Panc1 (cell line): Measurements from ENCODE around the gene TMEM259. TPM values are rescaled to one million over a fixed set of nuclear protein-coding genes. Genes with fewer than 3 reads are reported as not detected.

Source experiments
- ATAC-seq: fragments of 200-7000 bp; cut with Tn5 transposase; 2 replicates; pipeline ENCODE4 v1.9.1; 2020; ENCODE audit warnings: mild to moderate bottlenecking, moderate library complexity
- BruUV-seq: library from RNA; stranded (reverse); fragments of 400-500 nt; replicated peaks from 2 replicates; lab custom pipeline; 2021; lab: Mats Ljungman, UMichigan
- CTCF ChIA-PET: fragments of 300-600 bp; sonication (Branson Sonifier 250); formaldehyde crosslinking; loops from one replicate; lab custom pipeline; 2022; ENCODE audit warnings: antibody characterized with exemption; lab: Charles Lee
- POLR2A ChIA-PET: fragments of 300-600 bp; sonication (Branson Sonifier 250); formaldehyde crosslinking; loops from one replicate; lab custom pipeline; 2022; ENCODE audit warnings: antibody characterized with exemption; lab: Charles Lee
- DNase-seq: peaks from one replicate; pipeline ENCODE4 v3.0.0-alpha.2; 2010; ENCODE audit warnings: low read depth, low spot score
- H3K27ac ChIP-seq: 2 replicates; pipeline ENCODE4 v1.5.1; 2011; ENCODE audit warnings: mild to moderate bottlenecking, low read length, inconsistent platforms
- H3K27me3 ChIP-seq: fragments of 200-500 bp; sonication (Bioruptor generic); 2 replicates; pipeline ENCODE4 v1.6.0; 2014; ENCODE audit warnings: low read length, inconsistent platforms; ENCODE audit not compliant: control insufficient read depth, insufficient read depth
- H3K36me3 ChIP-seq: fragments of 200-500 bp; sonication (Bioruptor generic); 2 replicates; pipeline ENCODE4 v1.5.1; 2014; ENCODE audit warnings: inconsistent platforms, mild to moderate bottlenecking, low read length, moderate library complexity; ENCODE audit not compliant: control insufficient read depth, insufficient read depth
- H3K4me1 ChIP-seq: 2 replicates; pipeline ENCODE4 v1.5.1; 2011; ENCODE audit warnings: inconsistent platforms, mild to moderate bottlenecking, low read length, moderate library complexity; ENCODE audit not compliant: control insufficient read depth, insufficient read depth
- H3K4me3 ChIP-seq, 2 experiments: 2 replicates each; pipeline ENCODE4 v1.5.1; 2011 to 2012; ENCODE audit warnings: low read depth in 2 of 2, low read length in 2 of 2, mild to moderate bottlenecking in 2 of 2, inconsistent platforms in 1 of 2, moderate library complexity in 1 of 2
- H3K9me3 ChIP-seq: fragments of 200-500 bp; sonication (Bioruptor generic); 2 replicates; pipeline ENCODE4 v1.5.1; 2014; ENCODE audit warnings: low read depth, mild to moderate bottlenecking, inconsistent platforms, low read length, moderate library complexity; ENCODE audit not compliant: control insufficient read depth, insufficient read depth
- CTCF ChIP-seq: fragments of 450-650 bp; IDR thresholded peaks from 2 replicates; pipeline ENCODE4 v1.5.1; 2017; ENCODE audit warnings: mild to moderate bottlenecking
- POLR2AphosphoS5 ChIP-seq: IDR thresholded peaks from 2 replicates; pipeline ENCODE4 v1.6.1; 2012; ENCODE audit warnings: mild to moderate bottlenecking, low read depth, low read length, moderate library complexity
- REST ChIP-seq, 2 experiments: IDR thresholded peaks; 2 replicates each; pipeline ENCODE4 v1.6.1; 2011 to 2012; ENCODE audit warnings: low read depth in 2 of 2, control low read depth in 1 of 2, low read length in 1 of 2, mild to moderate bottlenecking in 1 of 2, moderate library complexity in 1 of 2; ENCODE audit not compliant: insufficient read depth in 1 of 2
- SIN3A ChIP-seq: IDR thresholded peaks from 2 replicates; pipeline ENCODE4 v1.6.1; 2012; ENCODE audit warnings: low read depth, mild to moderate bottlenecking, low read length, moderate library complexity, borderline replicate concordance; ENCODE audit not compliant: insufficient read depth
- TCF7L2 ChIP-seq: IDR thresholded peaks from 2 replicates; pipeline ENCODE4 v1.6.1; 2011; ENCODE audit warnings: mild to moderate bottlenecking, low read depth, low read length, inconsistent platforms
- in situ Hi-C: cut with HindIII; loops from 2 replicates; pipeline ENCODE4 v1.10.0; 2016; ENCODE audit warnings: low sequenced_read_pairs, low pct_unique_long_range_greater_than_20kb
- intact Hi-C: fragments of 100-400 bp; cut with micrococcal nuclease; formaldehyde crosslinking; loops from one replicate; pipeline ENCODE4 v1.10.0; 2022; ENCODE audit not compliant: unreplicated experiment
- total RNA-seq: library from RNA; stranded (reverse); gene quantifications from one replicate; pipeline ENCODE4 v1.2.1, GENCODE V29; 2021; ENCODE audit not compliant: unreplicated experiment

TMEM259 gene
- total RNA-seq, 1 experiment from 2014 or later: 193 TPM

GRCh38 chr19:993831-994393 lies 27.0 kb downstream of the TMEM259 start:
- BruUV-seq: no TSS peak
- Histone ChIP-seq H3K36me3 (no peaks in the 10 kb centered on the region), H3K27me3 (no peaks in the 10 kb centered on the region), H3K4me1 (peaks cover 8% of the 10 kb centered on the region), H3K4me3 (no peak overlapping the region), H3K27ac (no peak overlapping the region), H3K9me3 (no peaks in the 10 kb centered on the region)
- intact Hi-C loops (no loop called here), in situ Hi-C loops (no loop called here)
- ChIA-PET POLR2A (interaction anchor here (0.5 kb wide), 1 partner anchor 35 kb away, joined by 3 read pairs; no protein-coding TSS in a partner anchor), CTCF (no interaction called here)
- no peak for ATAC-seq
- no peak for DNase-seq
- TF ChIP-seq POLR2AphosphoS5 (no peak), CTCF (no peak)

- no peaks in the 10 kb centered on the region for H3K27me3 ChIP-seq
- no peak overlapping the region for H3K4me3 ChIP-seq
- peaks cover 8% of the 10 kb centered on the region for H3K4me1 ChIP-seq
- DNase-seq (no peak), ATAC-seq (no peak; the same call in 1 of the 2 replicates)
- intact Hi-C loops: no loop called here
- TF ChIP-seq TCF7L2: no peak
- no peak for TF ChIP-seq POLR2AphosphoS5
- TF ChIP-seq REST (IDR thresholded peaks at IDR 0.05; ENCODE audit: insufficient read depth in 1 of 2, low read depth in 2 of 2, low read length in 1 of 2): no peak
- no peak overlapping the region for H3K27ac ChIP-seq
- H3K9me3 ChIP-seq: no peaks in the 10 kb centered on the region
- POLR2A ChIA-PET: no interaction called here
- in situ Hi-C loops: no loop called here
- no peaks in the 10 kb centered on the region for H3K36me3 ChIP-seq
- BruUV-seq: no TSS peak
- CTCF ChIA-PET: no interaction called here
Measured at GRCh38 chr19:993361-993830, 27.5 kb downstream of the TMEM259 start.

GRCh38 chr19:992670-993055 lies 28.3 kb downstream of the TMEM259 start:
- Histone ChIP-seq H3K4me1 (peaks cover 8% of the 10 kb centered on the region), H3K4me3 (no peak overlapping the region), H3K36me3 (no peaks in the 10 kb centered on the region), H3K27me3 (no peaks in the 10 kb centered on the region), H3K27ac (no peak overlapping the region), H3K9me3 (no peaks in the 10 kb centered on the region)
- no TSS peak for BruUV-seq
- intact Hi-C loops: no loop called here
- DNase-seq (no peak), ATAC-seq (no peak)
- in situ Hi-C loops: no loop called here
- ChIA-PET CTCF (no interaction called here), POLR2A (no interaction called here)
- TF ChIP-seq POLR2AphosphoS5 (no peak), SIN3A (no peak), TCF7L2 (no peak), CTCF (no peak), REST (IDR thresholded peaks at IDR 0.05; ENCODE audit: insufficient read depth in 1 of 2, low read depth in 2 of 2, low read length in 1 of 2) (no peak)
